WTC11 (cell line): ENCODE results near the gene ARMC8. TPM values are rescaled to one million over a fixed set of nuclear protein-coding genes. Genes with fewer than 3 reads are reported as not detected.

Experiments used
- ATAC-seq: fragments of 200-7000 bp; cut with Tn5 transposase; 2 replicates; pipeline ENCODE4 v1.10.0; 2021; ENCODE audit warnings: mild to moderate bottlenecking, moderate library complexity
- CTCF ChIA-PET: fragments of 300-600 bp; sonication (Branson Sonifier 250); formaldehyde crosslinking; loops from one replicate; lab custom pipeline; 2021; ENCODE audit warnings: antibody characterized with exemption; lab: Charles Lee
- POLR2A ChIA-PET: fragments of 350-600 bp; sonication (Branson Sonifier 250); formaldehyde crosslinking; loops from one replicate; lab custom pipeline; 2021; ENCODE audit warnings: antibody characterized with exemption; lab: Charles Lee
- DNase-seq: peaks from one replicate; pipeline ENCODE4 v3.0.0; 2021; ENCODE audit warnings: low spot score
- H3K27ac Mint-ChIP-seq: 2 replicates; pipeline ENCODE4 v1.8.0; 2021; ENCODE audit warnings: mixed read lengths
- H3K27me3 Mint-ChIP-seq: 2 replicates; pipeline ENCODE4 v1.8.0; 2021; ENCODE audit warnings: low read depth, mild to moderate bottlenecking, moderate library complexity, mixed read lengths
- H3K36me3 Mint-ChIP-seq: 2 replicates; pipeline ENCODE4 v1.8.0; 2021; ENCODE audit warnings: mixed read lengths
- H3K4me1 Mint-ChIP-seq: 2 replicates; pipeline ENCODE4 v1.8.0; 2022; ENCODE audit warnings: mixed read lengths
- H3K4me3 Mint-ChIP-seq: 2 replicates; pipeline ENCODE4 v1.8.0; 2021; ENCODE audit warnings: mild to moderate bottlenecking, moderate library complexity, mixed read lengths
- H3K9me3 Mint-ChIP-seq: 2 replicates; pipeline ENCODE4 v1.8.0; 2021; ENCODE audit warnings: mixed read lengths
- ATF1 ChIP-seq: sonication (generic); formaldehyde crosslinking; IDR thresholded peaks from 2 replicates; pipeline ENCODE4 v1.8.1; 2023; ENCODE audit warnings: mild to moderate bottlenecking, moderate library complexity, missing genetic modification reagents
- ATF2 ChIP-seq: sonication (generic); formaldehyde crosslinking; IDR thresholded peaks from 2 replicates; pipeline ENCODE4 v1.8.1; 2022; ENCODE audit warnings: low read depth, missing genetic modification reagents, borderline replicate concordance
- ATF3 ChIP-seq: sonication (generic); formaldehyde crosslinking; conservative IDR thresholded peaks from 2 replicates; pipeline ENCODE4 v1.8.1; 2022; ENCODE audit warnings: mild to moderate bottlenecking, missing genetic modification reagents
- CREB1 ChIP-seq: sonication (generic); formaldehyde crosslinking; IDR thresholded peaks from 2 replicates; pipeline ENCODE4 v1.8.0; 2023; ENCODE audit warnings: mild to moderate bottlenecking, missing genetic modification reagents
- CTCF ChIP-seq: fragments of 200-600 bp; IDR thresholded peaks from 2 replicates; pipeline ENCODE4 v1.8.0; 2022; ENCODE audit warnings: antibody characterized with exemption
- E2F4 ChIP-seq: sonication (generic); formaldehyde crosslinking; IDR thresholded peaks from 2 replicates; pipeline ENCODE4 v1.8.1; 2022; ENCODE audit warnings: low read depth, mild to moderate bottlenecking, moderate library complexity, missing genetic modification reagents, borderline replicate concordance
- E2F5 ChIP-seq: sonication (generic); formaldehyde crosslinking; IDR thresholded peaks from 2 replicates; pipeline ENCODE4 v1.8.1; 2022; ENCODE audit warnings: mild to moderate bottlenecking, moderate library complexity, missing genetic modification reagents
- EMX1 ChIP-seq: fragments of 250-450 bp; sonication (Bioruptor Pico); IDR thresholded peaks from 2 replicates; pipeline ENCODE4 v1.8.0; 2021; ENCODE audit warnings: mild to moderate bottlenecking
- ESRRA ChIP-seq: sonication (generic); formaldehyde crosslinking; IDR thresholded peaks from 2 replicates; pipeline ENCODE4 v1.8.1; 2022; ENCODE audit warnings: mild to moderate bottlenecking, missing genetic modification reagents, borderline replicate concordance
- FOXJ3 ChIP-seq: sonication (generic); formaldehyde crosslinking; IDR thresholded peaks from 2 replicates; pipeline ENCODE4 v1.9.0; 2021; ENCODE audit warnings: missing genetic modification reagents, mild to moderate bottlenecking, borderline replicate concordance
- FOXP1 ChIP-seq: sonication (generic); formaldehyde crosslinking; IDR thresholded peaks from 2 replicates; pipeline ENCODE4 v1.8.0; 2022; ENCODE audit warnings: missing genetic modification reagents, mild to moderate bottlenecking, moderate library complexity, borderline replicate concordance
- GTF2I ChIP-seq: fragments of 250-450 bp; sonication (Bioruptor Pico); conservative IDR thresholded peaks from 2 replicates; pipeline ENCODE4 v1.4.0; 2021; ENCODE audit warnings: mild to moderate bottlenecking
- HMGA2 ChIP-seq: fragments of 250-450 bp; sonication (Bioruptor Pico); IDR thresholded peaks from 2 replicates; pipeline ENCODE4 v1.4.0; 2021; ENCODE audit warnings: mild to moderate bottlenecking, moderate library complexity
- JAZF1 ChIP-seq: fragments of 250-450 bp; sonication (Bioruptor Pico); IDR thresholded peaks from 2 replicates; pipeline ENCODE4 v1.9.0; 2021; ENCODE audit warnings: moderate library complexity, mild to moderate bottlenecking, inconsistent platforms
- JUN ChIP-seq: sonication (generic); formaldehyde crosslinking; IDR thresholded peaks from 2 replicates; pipeline ENCODE4 v1.8.0; 2023; ENCODE audit warnings: mild to moderate bottlenecking, missing genetic modification reagents
- MXD4 ChIP-seq: fragments of 250-450 bp; sonication (Bioruptor Pico); IDR thresholded peaks from 2 replicates; pipeline ENCODE4 v1.8.0; 2021; ENCODE audit warnings: mild to moderate bottlenecking, moderate library complexity, borderline replicate concordance
- PREB ChIP-seq: sonication (generic); formaldehyde crosslinking; IDR thresholded peaks from 2 replicates; pipeline ENCODE4 v1.8.1; 2022; ENCODE audit warnings: mild to moderate bottlenecking, missing genetic modification reagents, moderate library complexity, borderline replicate concordance
- SMAD3 ChIP-seq: sonication (generic); formaldehyde crosslinking; IDR thresholded peaks from 2 replicates; pipeline ENCODE4 v1.8.0; 2022; ENCODE audit warnings: missing genetic modification reagents, mild to moderate bottlenecking, borderline replicate concordance
- SOX15 ChIP-seq: fragments of 250-450 bp; sonication (Bioruptor Pico); IDR thresholded peaks from 2 replicates; pipeline ENCODE4 v1.9.0; 2021; ENCODE audit warnings: mild to moderate bottlenecking
- TEAD1 ChIP-seq: sonication (generic); formaldehyde crosslinking; IDR thresholded peaks from 2 replicates; pipeline ENCODE4 v1.8.0; 2022; ENCODE audit warnings: mild to moderate bottlenecking, missing genetic modification reagents
- USF1 ChIP-seq: sonication (generic); formaldehyde crosslinking; IDR thresholded peaks from 2 replicates; pipeline ENCODE4 v1.8.0; 2022; ENCODE audit warnings: mild to moderate bottlenecking, missing genetic modification reagents
- USF2 ChIP-seq: sonication (generic); formaldehyde crosslinking; IDR thresholded peaks from 2 replicates; pipeline ENCODE4 v1.8.1; 2023; ENCODE audit warnings: mild to moderate bottlenecking, missing genetic modification reagents, moderate library complexity
- ZNF317 ChIP-seq: sonication (generic); formaldehyde crosslinking; IDR thresholded peaks from 2 replicates; pipeline ENCODE4 v1.8.1; 2023; ENCODE audit warnings: low read depth, mild to moderate bottlenecking, moderate library complexity, missing genetic modification reagents, borderline replicate concordance
- ZNF423 ChIP-seq: fragments of 250-450 bp; sonication (Bioruptor Pico); IDR thresholded peaks from 2 replicates; pipeline ENCODE4 v2.1.2; 2022; ENCODE audit warnings: mild to moderate bottlenecking, moderate library complexity
- ZNF532 ChIP-seq: fragments of 250-450 bp; sonication (Bioruptor Pico); IDR thresholded peaks from 2 replicates; pipeline ENCODE4 v1.9.0; 2021; ENCODE audit warnings: mild to moderate bottlenecking, borderline replicate concordance
- total RNA-seq: library from RNA; stranded (reverse); gene quantifications from 3 replicates; pipeline ENCODE4 v1.2.3, GENCODE V29; 2021

The ARMC8 gene
- total RNA-seq, 1 experiment from 2014 or later: 44.9 TPM

- TF ChIP-seq TEAD1: no peak
- TF ChIP-seq MXD4: no peak
- TF ChIP-seq E2F5 (CRISPR knock-in tag): no peak
- no peak for TF ChIP-seq ZNF423 (CRISPR knock-in tag)
- no peak for TF ChIP-seq ATF3 (CRISPR knock-in tag)
- TF ChIP-seq ZNF532 (CRISPR knock-in tag): no peak
- no peak for TF ChIP-seq ESRRA
- no peak for TF ChIP-seq CREB1 (CRISPR knock-in tag)
- TF ChIP-seq USF1 (CRISPR knock-in tag): no peak
- no peak for TF ChIP-seq ATF1 (CRISPR knock-in tag)
- TF ChIP-seq EMX1 (CRISPR knock-in tag): no peak
- no peak for TF ChIP-seq FOXP1
- TF ChIP-seq PREB: no peak
- no peak for TF ChIP-seq CTCF
- TF ChIP-seq JUN (CRISPR knock-in tag): no peak
- no peak overlapping the region for H3K4me3 Mint-ChIP-seq
- no peaks in the 10 kb centered on the region for H3K4me1 Mint-ChIP-seq
- H3K9me3 Mint-ChIP-seq: no peaks in the 10 kb centered on the region
- ChIA-PET POLR2A (no interaction called here), CTCF (no interaction called here)
- H3K36me3 Mint-ChIP-seq: peaks cover 1% of the 10 kb centered on the region; the same call in 1 of the 2 replicates
- ATAC-seq: no peak
- no peak for DNase-seq
- no peak overlapping the region for H3K27ac Mint-ChIP-seq
- H3K27me3 Mint-ChIP-seq: no peaks in the 10 kb centered on the region
Measured at GRCh38 chr3:138259126-138259525, 72.0 kb downstream of the ARMC8 start.

- H3K9me3 Mint-ChIP-seq: no peaks in the 10 kb centered on the region
- no peak overlapping the region for H3K4me3 Mint-ChIP-seq
- TF ChIP-seq E2F4 (CRISPR knock-in tag) (no peak), FOXJ3 (CRISPR knock-in tag) (no peak), SMAD3 (no peak), HMGA2 (CRISPR knock-in tag) (no peak), USF2 (CRISPR knock-in tag) (no peak), JAZF1 (CRISPR knock-in tag) (no peak), FOXP1 (no peak), GTF2I (CRISPR knock-in tag) (no peak), ZNF317 (CRISPR knock-in tag) (no peak), SOX15 (no peak), ATF2 (no peak)
- ChIA-PET CTCF (no interaction called here), POLR2A (no interaction called here)
- peaks cover 2% of the 10 kb centered on the region; the same call in 1 of the 2 replicates for H3K36me3 Mint-ChIP-seq
- no peaks in the 10 kb centered on the region for H3K4me1 Mint-ChIP-seq
- ATAC-seq (no peak), DNase-seq (no peak)
- no peaks in the 10 kb centered on the region for H3K27me3 Mint-ChIP-seq
- H3K27ac Mint-ChIP-seq: no peak overlapping the region
Measured at GRCh38 chr3:138260611-138261010, 73.5 kb downstream of the ARMC8 start.
